Skeletal muscle satellite cell (primary cell): ENCODE measurements around the gene STAM.
"Not testable (repeated sequence)": the region's sequence is repeated elsewhere in the genome, so short reads cannot be mapped to it uniquely, and the experiment has no call there.

Experiments used
- H3K27me3 ChIP-seq: 2 replicates; pipeline ENCODE4 v1.7.0; 2013; ENCODE audit warnings: low read length; ENCODE audit not compliant: control insufficient read depth, insufficient read depth
- H3K36me3 ChIP-seq: 2 replicates; pipeline ENCODE4 v1.7.0; 2013; ENCODE audit warnings: mild to moderate bottlenecking, control low read depth, low read length; ENCODE audit not compliant: insufficient read depth
- H3K4me1 ChIP-seq: 2 replicates; pipeline ENCODE4 v1.7.0; 2013; ENCODE audit warnings: low read length; ENCODE audit not compliant: control insufficient read depth, insufficient read depth
- H3K4me2 ChIP-seq: 2 replicates; pipeline ENCODE4 v1.7.0; 2013; ENCODE audit warnings: mild to moderate bottlenecking, low read length
- H3K4me3 ChIP-seq: 2 replicates; pipeline ENCODE4 v1.7.0; 2013; ENCODE audit warnings: low read length
- H3K9ac ChIP-seq: 2 replicates; pipeline ENCODE4 v1.7.0; 2013; ENCODE audit warnings: mild to moderate bottlenecking, low read depth, low read length, moderate library complexity
- H3K9me3 ChIP-seq: replicated peaks from 2 replicates; pipeline ENCODE4 v1.7.0; 2013; ENCODE audit warnings: mild to moderate bottlenecking, control low read depth, low read length

STAM gene

DNA sequence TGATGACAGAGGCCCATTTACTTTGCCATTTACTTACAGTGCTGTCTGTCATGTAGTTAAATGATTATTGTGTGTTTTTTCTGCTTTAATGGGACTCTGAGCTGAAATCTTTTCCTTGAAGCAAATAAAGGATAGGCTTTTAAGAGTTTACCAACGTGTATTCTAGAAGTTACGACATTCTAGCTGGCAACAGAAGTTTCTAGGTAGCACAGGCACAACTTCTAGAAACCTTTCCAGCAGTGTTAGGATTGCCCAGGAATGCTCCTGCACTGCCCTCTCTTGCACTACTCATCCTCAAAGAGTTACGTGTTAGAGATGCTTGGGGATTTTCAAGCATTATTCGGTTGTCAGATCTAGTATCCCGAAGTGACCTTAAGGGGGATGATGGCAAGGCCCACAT is 65.5 kb downstream of the STAM start:
- Histone ChIP-seq H3K36me3 (peaks cover 57% of the 10 kb centered on the region), H3K9ac (no peak overlapping the region), H3K4me1 (no peaks in the 10 kb centered on the region), H3K4me2 (no peak overlapping the region), H3K27me3 (no peaks in the 10 kb centered on the region), H3K4me3 (no peak overlapping the region), H3K9me3 (no peaks in the 10 kb centered on the region)

DNA sequence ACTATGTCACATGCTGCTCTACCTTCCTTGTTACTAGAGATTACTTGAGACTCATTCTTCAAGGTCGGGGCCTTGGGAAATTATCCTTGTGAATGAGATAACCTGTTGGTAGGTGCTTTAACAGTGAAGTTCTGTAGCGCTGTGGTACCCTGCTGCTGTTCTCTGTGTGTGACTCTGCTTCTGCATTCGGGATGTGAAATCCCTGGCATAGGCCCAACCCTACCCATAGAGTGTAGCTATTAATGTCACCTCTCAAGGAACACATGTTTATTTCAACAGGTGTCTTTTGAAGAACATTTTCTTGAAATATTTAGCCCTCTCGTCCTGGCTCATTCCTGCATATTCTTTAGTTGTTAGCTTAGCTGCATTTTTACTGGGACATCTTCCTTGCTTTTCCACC is 66.2 kb downstream of the STAM start:
- H3K9ac ChIP-seq: no peak overlapping the region
- H3K9me3 ChIP-seq: no peaks in the 10 kb centered on the region
- no peaks in the 10 kb centered on the region for H3K4me1 ChIP-seq
- no peak overlapping the region for H3K4me3 ChIP-seq
- H3K27me3 ChIP-seq: no peaks in the 10 kb centered on the region
- H3K4me2 ChIP-seq: no peak overlapping the region
- H3K36me3 ChIP-seq: peaks cover 61% of the 10 kb centered on the region

DNA sequence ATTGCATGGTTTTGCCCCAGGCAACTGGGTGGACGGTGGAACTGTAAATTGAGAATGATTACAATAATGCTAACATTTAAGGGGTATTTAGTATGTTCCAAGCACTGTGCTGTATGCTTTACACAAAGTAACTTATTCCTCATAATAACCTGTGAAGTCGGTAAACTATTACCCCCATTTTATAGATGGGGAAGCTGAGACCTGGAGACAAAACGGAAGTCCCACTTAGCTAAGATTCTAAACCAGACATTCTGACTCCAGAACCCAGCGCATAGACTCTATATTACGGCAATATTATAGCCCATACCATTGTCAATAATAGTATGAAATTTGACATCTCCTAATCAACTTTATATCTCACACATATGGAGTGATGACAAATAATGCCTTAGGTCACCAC is 68.1 kb downstream of the STAM start:
- peaks cover 73% of the 10 kb centered on the region for H3K36me3 ChIP-seq
- H3K27me3 ChIP-seq: no peaks in the 10 kb centered on the region
- H3K4me1 ChIP-seq: no peaks in the 10 kb centered on the region
- H3K4me2 ChIP-seq: no peak overlapping the region
- no peaks in the 10 kb centered on the region for H3K9me3 ChIP-seq
- no peak overlapping the region for H3K4me3 ChIP-seq
- no peak overlapping the region for H3K9ac ChIP-seq

DNA sequence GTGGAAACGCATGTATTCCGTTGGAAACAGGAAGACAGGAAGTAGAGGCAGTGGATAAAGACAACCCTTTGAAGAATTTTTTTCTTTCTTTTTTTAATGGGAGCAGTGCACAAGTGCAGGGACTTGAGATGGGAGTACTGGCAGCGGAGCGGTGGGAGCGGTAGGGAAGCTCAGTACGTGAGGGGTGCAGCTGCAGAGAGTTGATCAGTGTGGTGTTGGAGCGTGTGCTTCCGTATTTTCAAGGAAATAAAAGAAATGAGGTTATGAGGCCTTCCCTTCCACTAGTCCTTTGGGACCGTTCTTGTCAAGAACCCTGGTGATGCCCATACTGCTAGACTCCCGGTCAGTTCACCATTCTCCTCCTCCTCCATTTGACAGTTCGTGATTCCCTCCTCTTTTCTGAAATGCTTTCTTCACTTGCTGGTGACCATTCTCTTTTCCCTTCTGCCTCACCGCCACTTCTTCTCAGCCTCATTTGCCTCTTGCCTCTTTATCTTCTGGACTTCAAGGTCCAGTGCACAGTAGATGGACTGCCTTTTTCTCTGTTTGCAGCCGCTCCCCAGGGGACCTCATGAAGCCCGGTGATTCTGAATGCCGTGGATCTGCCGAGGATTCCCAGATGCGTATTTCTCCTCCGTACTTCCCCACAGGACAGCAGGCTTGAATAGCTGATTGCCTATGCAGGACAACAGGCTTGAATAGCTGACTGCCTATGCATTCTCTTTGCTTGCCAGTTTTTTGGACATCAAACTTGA is 68.9 kb downstream of the STAM start:
- no peak overlapping the region for H3K4me2 ChIP-seq
- peaks cover 79% of the 10 kb centered on the region for H3K36me3 ChIP-seq
- H3K9me3 ChIP-seq: no peaks in the 10 kb centered on the region
- H3K27me3 ChIP-seq: no peaks in the 10 kb centered on the region
- no peaks in the 10 kb centered on the region for H3K4me1 ChIP-seq
- H3K9ac ChIP-seq: no peak overlapping the region
- no peak overlapping the region for H3K4me3 ChIP-seq

DNA sequence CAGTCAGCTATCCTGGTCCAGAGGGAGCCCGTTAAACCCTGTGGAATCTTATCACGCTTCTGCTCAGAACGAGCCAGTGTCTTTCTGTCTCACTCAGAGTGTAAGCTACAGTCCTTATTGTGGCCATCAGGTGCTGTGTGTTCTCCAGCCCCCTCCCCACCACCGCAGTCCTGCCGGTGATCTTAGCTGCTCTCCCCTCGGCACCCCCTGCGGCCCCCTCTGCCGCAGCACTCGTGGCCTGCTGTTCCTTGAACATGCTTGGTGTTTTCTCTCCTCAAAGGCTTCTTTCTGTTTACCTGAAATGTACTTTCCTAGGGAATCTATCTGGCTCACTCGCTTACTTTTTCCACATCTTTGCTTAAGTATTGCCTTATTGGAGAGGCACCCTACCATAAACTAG is 69.8 kb downstream of the STAM start:
- no peak overlapping the region for H3K9ac ChIP-seq
- peaks cover 72% of the 10 kb centered on the region for H3K36me3 ChIP-seq

DNA sequence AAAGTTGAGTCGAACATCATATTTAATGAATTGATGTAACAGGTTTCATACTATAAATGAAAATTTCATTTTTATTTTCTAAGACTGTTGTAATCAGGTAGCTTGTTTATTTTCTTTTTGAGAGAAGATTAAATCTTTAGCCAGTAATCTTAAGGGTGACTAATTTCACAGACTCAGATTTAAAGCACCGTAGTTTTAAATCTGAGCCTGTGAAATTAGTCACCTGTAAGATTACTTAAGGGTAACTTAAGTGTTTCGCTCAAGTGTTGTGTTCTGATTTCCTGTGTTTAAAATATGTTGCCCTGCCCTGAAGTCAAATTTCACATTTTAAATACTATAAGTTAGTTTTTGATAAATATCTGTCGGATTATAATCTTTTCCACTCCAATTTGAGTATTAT is 72.2 kb downstream of the STAM start:
- Histone ChIP-seq H3K4me1 (no peaks in the 10 kb centered on the region), H3K27me3 (no peaks in the 10 kb centered on the region)

More for the DNA sequence above, 69.8 kb downstream of the STAM start:
- H3K27me3 ChIP-seq: no peaks in the 10 kb centered on the region
- H3K4me2 ChIP-seq: no peak overlapping the region
- no peaks in the 10 kb centered on the region for H3K4me1 ChIP-seq
- H3K4me3 ChIP-seq: no peak overlapping the region
- H3K9me3 ChIP-seq: no peaks in the 10 kb centered on the region

DNA sequence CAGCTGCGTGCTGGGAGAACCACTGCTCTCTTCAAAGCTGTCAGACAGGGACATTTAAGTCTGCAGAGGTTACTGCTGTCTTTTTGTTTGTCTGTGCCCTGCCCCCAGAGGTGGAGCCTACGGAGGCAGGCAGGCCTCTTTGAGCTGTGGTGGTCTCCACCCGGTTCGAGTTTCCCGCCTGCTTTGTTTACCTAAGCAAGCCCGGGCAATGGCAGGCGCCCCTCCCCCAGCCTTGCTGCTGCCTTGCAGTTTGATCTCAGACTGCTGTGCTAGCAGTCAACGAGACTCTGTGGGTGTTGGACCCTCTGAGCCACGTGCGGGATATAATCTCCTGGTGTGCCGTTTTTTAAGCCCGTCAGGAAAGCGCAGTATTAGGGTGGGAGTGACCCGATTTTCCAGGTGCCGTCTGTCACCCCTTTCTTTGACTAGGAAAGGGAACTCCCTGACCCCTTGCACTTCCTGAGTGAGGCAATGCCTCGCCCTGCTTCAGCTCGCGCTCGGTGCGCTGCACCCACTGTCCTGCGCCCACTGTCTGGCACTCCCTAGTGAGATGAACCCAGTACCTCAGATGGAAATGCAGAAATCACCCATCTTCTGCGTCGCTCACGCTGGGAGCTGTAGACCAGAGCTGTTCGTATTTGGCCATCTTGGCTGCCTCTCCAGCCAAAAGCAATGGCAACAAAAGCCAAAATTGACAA is 78.5 kb downstream of the STAM start:
- H3K4me3 ChIP-seq, H3K9me3 ChIP-seq, H3K4me2 ChIP-seq, H3K9ac ChIP-seq, H3K36me3 ChIP-seq, H3K27me3 ChIP-seq, H3K4me1 ChIP-seq: not testable (repeated sequence)

More for the DNA sequence above, 72.2 kb downstream of the STAM start:
- Histone ChIP-seq H3K4me2 (no peak overlapping the region), H3K9me3 (no peaks in the 10 kb centered on the region), H3K4me3 (no peak overlapping the region), H3K9ac (no peak overlapping the region), H3K36me3 (peaks cover 55% of the 10 kb centered on the region)

DNA sequence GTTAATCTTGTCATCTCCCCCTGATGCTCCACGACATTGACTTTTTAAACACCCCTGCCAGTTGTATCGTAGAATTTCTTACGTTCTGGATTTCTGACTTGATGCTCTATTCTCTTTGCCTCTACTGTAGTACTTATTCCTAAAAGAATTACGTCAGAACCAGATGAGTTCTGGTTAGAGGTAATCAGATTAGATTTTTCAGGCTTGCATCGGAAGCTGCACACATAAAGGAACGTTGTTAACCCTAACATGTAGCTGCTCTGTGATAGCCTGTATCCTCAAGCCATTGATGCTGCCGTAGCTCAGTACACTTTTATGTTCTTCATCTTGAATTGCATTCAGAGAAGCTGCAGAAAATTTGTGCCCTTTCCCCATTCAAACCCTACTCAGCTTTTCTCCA is 81.8 kb downstream of the STAM start:
- peaks cover 6% of the 10 kb centered on the region for H3K36me3 ChIP-seq
- no peak overlapping the region for H3K9ac ChIP-seq
- H3K9me3 ChIP-seq: no peaks in the 10 kb centered on the region
- no peak overlapping the region for H3K4me3 ChIP-seq
- no peaks in the 10 kb centered on the region for H3K27me3 ChIP-seq
- no peak overlapping the region for H3K4me2 ChIP-seq
- no peaks in the 10 kb centered on the region for H3K4me1 ChIP-seq

DNA sequence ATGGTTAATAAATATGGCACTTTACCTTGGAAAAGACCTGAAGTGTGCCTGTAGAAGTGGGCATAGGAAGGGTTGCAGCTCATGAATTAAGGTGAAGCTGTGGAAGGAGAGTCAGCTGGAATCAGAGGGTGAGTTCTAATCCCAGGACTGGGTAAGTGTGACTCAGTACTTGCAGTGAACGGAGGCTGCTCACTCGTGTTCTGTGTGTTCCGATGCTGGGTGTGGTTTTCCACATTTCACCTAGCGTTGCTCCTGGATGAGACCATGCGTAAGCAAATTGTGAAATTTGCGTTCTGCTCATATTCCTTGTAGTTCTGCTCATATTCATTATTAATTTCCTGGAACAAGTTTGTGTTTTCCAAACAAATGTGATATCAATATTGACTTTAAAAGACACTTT is 85.7 kb downstream of the STAM start:
- Histone ChIP-seq H3K9me3 (no peaks in the 10 kb centered on the region), H3K4me2 (no peak overlapping the region), H3K9ac (no peak overlapping the region), H3K27me3 (no peaks in the 10 kb centered on the region), H3K4me1 (no peaks in the 10 kb centered on the region), H3K4me3 (no peak overlapping the region), H3K36me3 (peaks cover 6% of the 10 kb centered on the region)

DNA sequence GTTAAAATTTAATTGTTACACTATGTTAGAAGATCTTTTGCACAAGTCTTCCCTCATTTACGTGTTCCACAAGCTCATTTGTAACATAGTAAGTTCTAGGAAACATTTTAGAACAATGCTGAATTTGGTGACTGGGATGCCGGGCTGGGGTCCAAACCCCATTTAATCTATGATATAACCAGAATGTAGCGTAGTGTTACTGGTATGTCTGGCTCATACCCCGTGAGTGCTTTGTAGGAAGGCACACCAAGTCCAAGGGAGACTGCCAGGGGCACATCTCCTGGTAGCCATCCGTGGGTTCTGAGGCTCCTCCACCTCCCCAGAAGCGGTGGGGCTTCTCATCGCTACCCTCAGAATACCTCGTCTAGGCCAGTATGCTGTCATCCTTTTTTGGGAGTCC is 86.7 kb downstream of the STAM start:
- Histone ChIP-seq H3K36me3 (peaks cover 6% of the 10 kb centered on the region), H3K4me1 (no peaks in the 10 kb centered on the region), H3K4me3 (no peak overlapping the region), H3K4me2 (no peak overlapping the region), H3K9me3 (no peaks in the 10 kb centered on the region), H3K27me3 (no peaks in the 10 kb centered on the region), H3K9ac (no peak overlapping the region)

DNA sequence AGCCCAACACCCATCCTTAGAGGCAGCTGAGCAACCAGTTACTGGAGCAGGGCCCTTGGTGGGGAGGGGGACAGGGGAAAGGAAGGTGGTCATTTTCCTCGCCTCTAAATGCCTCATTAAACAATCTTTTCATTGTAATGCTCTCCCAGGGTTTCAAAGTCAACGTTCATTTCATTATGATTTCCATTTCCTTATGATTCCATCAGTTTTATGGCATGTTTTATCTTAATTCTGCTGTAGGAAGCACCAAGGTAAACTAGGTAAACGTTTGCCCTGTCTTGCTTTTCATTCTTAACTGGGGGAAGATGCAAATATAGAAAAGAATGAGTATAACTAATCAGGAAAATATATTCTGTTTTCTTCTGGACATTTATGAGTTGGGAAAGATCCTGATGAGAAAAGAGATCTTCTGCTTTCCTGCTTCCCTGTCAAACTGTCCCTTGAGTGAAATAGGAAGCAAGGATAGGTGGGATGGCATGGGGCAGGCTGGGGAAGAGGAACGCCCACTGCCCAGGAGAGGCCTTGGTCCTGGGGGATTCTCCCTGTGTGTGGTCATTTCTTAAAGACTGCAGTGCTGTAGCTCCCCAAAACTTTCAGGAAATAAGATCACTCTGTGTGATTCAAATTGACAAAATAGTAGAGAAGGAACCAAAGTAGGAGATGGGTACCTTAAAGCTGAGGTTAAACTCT is 87.5 kb downstream of the STAM start:
- Histone ChIP-seq H3K4me2 (no peak overlapping the region), H3K9ac (no peak overlapping the region), H3K27me3 (no peaks in the 10 kb centered on the region), H3K4me3 (no peak overlapping the region), H3K9me3 (no peaks in the 10 kb centered on the region), H3K36me3 (peaks cover 6% of the 10 kb centered on the region), H3K4me1 (no peaks in the 10 kb centered on the region)
